HL-60 (cell line): Measurements from ENCODE around the gene TAB2.

ENCODE experiments used
- CTCF ChIP-seq: IDR thresholded peaks from one replicate; pipeline ENCODE4 v1.5.1; 2011; ENCODE audit warnings: low read length, control low read depth, inconsistent platforms; ENCODE audit not compliant: insufficient read depth
- POLR2AphosphoS5 ChIP-seq: IDR thresholded peaks from 2 replicates; pipeline ENCODE4 v1.6.1; 2012; ENCODE audit warnings: low read depth

- no peak for TF ChIP-seq CTCF
- no peak for TF ChIP-seq POLR2AphosphoS5
Observed at GRCh38 chr6:149300563-149300962, 16.9 kb upstream of the TAB2 start.
